Osteocyte (in vitro differentiated cells): ENCODE data around the gene THRB. TPM values are rescaled to one million over a fixed set of nuclear protein-coding genes. Genes with fewer than 3 reads are reported as not detected.
A peak's percentile ranks its signal among the peaks of the same experiment; 100 is the strongest.

Experiments
- DNase-seq: peaks from one replicate; pipeline ENCODE4 v3.0.0; 2021; ENCODE audit warnings: mixed read lengths; ENCODE audit not compliant: unreplicated experiment; ENCODE audit errors: extremely low spot score
- H3K27ac Mint-ChIP-seq: one replicate; pipeline ENCODE4 v1.8.0; 2021; ENCODE audit warnings: mild to moderate bottlenecking, mixed read lengths; ENCODE audit not compliant: unreplicated experiment
- H3K27me3 Mint-ChIP-seq: one replicate; pipeline ENCODE4 v1.8.0; 2021; ENCODE audit warnings: mixed read lengths; ENCODE audit not compliant: unreplicated experiment
- H3K36me3 Mint-ChIP-seq: one replicate; pipeline ENCODE4 v1.8.0; 2021; ENCODE audit warnings: mixed read lengths; ENCODE audit not compliant: unreplicated experiment
- H3K4me1 Mint-ChIP-seq: one replicate; pipeline ENCODE4 v1.8.0; 2021; ENCODE audit warnings: mixed read lengths; ENCODE audit not compliant: unreplicated experiment
- H3K4me3 Mint-ChIP-seq: one replicate; pipeline ENCODE4 v1.8.0; 2021; ENCODE audit warnings: mild to moderate bottlenecking, moderate library complexity, mixed read lengths; ENCODE audit not compliant: unreplicated experiment
- H3K9me3 Mint-ChIP-seq: one replicate; pipeline ENCODE4 v1.8.0; 2021; ENCODE audit warnings: mixed read lengths; ENCODE audit not compliant: unreplicated experiment
- long read RNA-seq: library from polyadenylated mRNA; unstranded; transcript quantifications from one replicate; pipeline ENCODE4 v2.0.0, GENCODE V29; 2021
- total RNA-seq: library from RNA; stranded (reverse); gene quantifications from 2 replicates; pipeline ENCODE4 v1.2.1, GENCODE V29; 2021
- TF ChIP-seq, protein P1 (sequence below): fragments of 200-600 bp; sonication (generic); IDR thresholded peaks from 2 replicates; pipeline ENCODE4 v1.5.0; 2021; ENCODE audit warnings: antibody characterized with exemption, mild to moderate bottlenecking, moderate library complexity

The THRB gene
- total RNA-seq = 3.6 and 4.6 TPM in 2 replicates
- long read RNA-seq, partial matches to known transcripts = 0 of 5 reads
- long read RNA-seq, other reads (novel, unspliced or antisense) = 5 of 5 reads

DNA sequence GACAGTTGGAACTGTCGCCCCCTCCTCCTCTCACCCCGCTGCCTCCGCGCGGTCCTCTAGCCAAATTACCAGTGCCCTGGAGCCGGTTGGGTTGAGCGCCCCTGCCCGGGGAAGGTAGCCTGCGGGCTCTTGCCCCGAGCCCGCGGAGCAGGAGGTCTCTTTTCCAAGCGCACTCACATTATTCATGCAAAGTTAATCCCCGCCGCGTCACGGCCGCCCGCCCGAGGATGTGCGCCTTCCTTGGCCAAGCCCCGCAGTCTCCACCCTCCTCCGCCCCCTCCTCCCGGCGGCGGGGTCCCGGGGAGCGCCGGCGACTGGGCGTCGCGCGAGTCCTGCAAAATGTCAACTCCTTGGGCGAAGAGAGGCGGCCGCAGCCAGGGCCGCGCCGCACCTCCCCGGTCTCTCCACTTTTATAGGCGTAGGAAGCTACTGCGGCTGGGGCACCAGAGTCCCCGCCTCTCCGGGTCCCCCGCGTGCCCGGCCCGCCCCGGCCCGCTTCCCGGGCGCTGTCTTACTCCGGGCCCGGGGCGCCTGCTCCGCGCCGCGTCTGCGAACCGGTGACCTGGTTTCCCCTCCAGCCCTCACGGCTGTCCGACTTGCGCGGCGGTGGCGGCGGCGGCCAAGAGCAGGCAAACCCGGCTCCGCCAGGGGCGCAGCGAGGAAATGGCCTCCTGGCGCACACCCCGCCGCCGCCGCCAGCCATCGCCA is at the start of gene THRB:
THRB (minus strand) TSS at position 233 of the 708 bp plus-strand sequence.
- H3K36me3 Mint-ChIP-seq = peaks cover 4% of the 10 kb centered on the region
- H3K4me3 Mint-ChIP-seq = peak within 1 kb of the TSS; percentile 98
- peak; percentile 90 for DNase-seq
- H3K27me3 Mint-ChIP-seq = peaks cover 15% of the 10 kb centered on the region
- TF ChIP-seq, protein P1, sequence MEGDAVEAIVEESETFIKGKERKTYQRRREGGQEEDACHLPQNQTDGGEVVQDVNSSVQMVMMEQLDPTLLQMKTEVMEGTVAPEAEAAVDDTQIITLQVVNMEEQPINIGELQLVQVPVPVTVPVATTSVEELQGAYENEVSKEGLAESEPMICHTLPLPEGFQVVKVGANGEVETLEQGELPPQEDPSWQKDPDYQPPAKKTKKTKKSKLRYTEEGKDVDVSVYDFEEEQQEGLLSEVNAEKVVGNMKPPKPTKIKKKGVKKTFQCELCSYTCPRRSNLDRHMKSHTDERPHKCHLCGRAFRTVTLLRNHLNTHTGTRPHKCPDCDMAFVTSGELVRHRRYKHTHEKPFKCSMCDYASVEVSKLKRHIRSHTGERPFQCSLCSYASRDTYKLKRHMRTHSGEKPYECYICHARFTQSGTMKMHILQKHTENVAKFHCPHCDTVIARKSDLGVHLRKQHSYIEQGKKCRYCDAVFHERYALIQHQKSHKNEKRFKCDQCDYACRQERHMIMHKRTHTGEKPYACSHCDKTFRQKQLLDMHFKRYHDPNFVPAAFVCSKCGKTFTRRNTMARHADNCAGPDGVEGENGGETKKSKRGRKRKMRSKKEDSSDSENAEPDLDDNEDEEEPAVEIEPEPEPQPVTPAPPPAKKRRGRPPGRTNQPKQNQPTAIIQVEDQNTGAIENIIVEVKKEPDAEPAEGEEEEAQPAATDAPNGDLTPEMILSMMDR = peak; percentile 52
- H3K9me3 Mint-ChIP-seq = no peaks in the 10 kb centered on the region
- H3K4me1 Mint-ChIP-seq = peaks cover 16% of the 10 kb centered on the region
- peak within 1 kb of the TSS; percentile 80 for H3K27ac Mint-ChIP-seq

DNA sequence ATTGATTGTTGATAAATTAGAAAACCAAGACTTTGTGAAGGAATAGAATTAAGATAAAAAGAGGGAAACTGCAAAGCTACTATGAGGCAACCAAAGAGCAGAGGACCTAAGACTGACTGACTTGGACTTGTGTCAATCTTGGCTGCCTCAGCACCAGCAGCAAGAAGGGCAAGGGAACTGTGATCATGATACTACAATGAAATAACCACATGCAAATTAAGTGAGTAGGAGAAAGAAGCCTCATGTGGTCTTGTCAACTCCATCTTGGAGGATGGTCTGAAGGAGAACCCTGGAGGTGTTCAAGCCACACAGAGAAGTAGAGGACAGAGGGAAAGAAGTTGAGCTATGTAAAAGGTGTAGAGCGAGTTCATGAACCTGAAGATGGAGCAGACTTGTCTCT is 47.3 kb upstream of the THRB start:
- TF ChIP-seq, protein P1 = no peak
- no peak overlapping the region for H3K4me3 Mint-ChIP-seq

DNA sequence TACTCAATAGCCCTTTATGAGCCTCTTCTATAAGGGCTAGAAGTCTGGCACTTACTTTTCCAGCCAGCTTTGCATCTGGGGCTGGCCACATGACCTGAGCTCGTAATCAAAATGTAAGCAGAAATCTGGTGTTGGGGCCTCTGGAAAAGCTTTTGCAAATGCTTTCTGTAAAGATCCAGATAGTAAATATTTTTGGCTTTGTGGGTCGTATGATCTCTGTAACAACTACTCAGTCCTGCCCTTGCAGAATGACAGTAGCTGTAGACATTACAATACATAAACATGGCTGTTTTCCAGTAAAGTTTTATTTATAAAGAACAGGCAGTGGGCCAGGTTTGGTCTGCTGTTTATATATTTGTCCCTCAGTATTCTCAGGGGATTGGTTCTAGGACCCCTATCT is 46.2 kb upstream of the THRB start:
- Mint-ChIP-seq H3K27ac (no peak overlapping the region), H3K4me3 (no peak overlapping the region), H3K4me1 (no peaks in the 10 kb centered on the region), H3K36me3 (no peaks in the 10 kb centered on the region), H3K9me3 (no peaks in the 10 kb centered on the region), H3K27me3 (peaks cover 13% of the 10 kb centered on the region)
- no peak for DNase-seq
- TF ChIP-seq, protein P1 = no peak

More for the DNA sequence above, 47.3 kb upstream of the THRB start:
- no peaks in the 10 kb centered on the region for H3K9me3 Mint-ChIP-seq
- no peak overlapping the region for H3K27ac Mint-ChIP-seq
- no peaks in the 10 kb centered on the region for H3K36me3 Mint-ChIP-seq
- DNase-seq = no peak
- no peaks in the 10 kb centered on the region for H3K4me1 Mint-ChIP-seq
- H3K27me3 Mint-ChIP-seq = peaks cover 4% of the 10 kb centered on the region

DNA sequence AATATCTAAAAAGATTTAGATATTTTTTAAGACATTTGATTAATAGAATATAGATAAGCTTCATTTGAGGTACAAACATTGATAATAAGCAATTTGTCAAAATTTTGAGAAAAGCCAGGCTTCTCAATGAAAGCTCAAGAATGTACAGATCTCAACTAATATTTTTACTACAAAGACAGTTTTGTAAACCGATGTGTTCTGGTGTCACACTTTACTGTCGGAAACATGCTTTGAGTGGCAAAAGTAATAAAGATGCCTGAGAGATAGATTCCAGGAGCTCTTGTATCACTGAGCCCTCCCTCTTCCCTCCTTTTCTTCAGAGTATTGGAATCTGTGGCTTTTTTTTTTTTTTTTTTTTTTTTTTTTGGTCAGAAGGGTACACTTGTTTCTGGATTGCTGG is 45.0 kb upstream of the THRB start:
- TF ChIP-seq, protein P1 = no peak

DNA sequence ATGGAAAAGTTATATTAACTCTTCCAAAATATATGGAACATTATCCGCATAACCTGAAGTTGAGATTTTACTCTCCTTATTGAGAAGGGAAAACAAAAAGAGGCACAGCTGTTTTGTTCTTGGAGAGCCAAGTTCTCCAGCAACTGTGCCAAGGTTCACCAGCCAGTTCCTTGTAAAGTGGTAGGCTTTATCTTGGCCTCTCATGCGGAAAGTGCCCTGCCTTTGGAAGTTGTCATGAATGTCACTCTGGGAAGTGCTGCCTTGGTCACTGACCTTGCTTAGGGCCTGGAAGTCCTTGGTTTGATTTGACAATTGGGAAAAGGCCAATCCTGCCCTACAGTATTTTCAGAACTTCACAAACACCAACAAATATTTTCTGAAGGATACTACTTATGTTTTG is 44.2 kb upstream of the THRB start:
- TF ChIP-seq, protein P1 = no peak

More for the DNA sequence above, 45.0 kb upstream of the THRB start:
- Mint-ChIP-seq H3K36me3 (no peaks in the 10 kb centered on the region), H3K27me3 (peaks cover 13% of the 10 kb centered on the region), H3K4me1 (no peaks in the 10 kb centered on the region), H3K9me3 (no peaks in the 10 kb centered on the region), H3K27ac (no peak overlapping the region), H3K4me3 (no peak overlapping the region)
- no peak for DNase-seq

More for the DNA sequence above, 44.2 kb upstream of the THRB start:
- H3K4me3 Mint-ChIP-seq = no peak overlapping the region
- no peak overlapping the region for H3K27ac Mint-ChIP-seq
- H3K36me3 Mint-ChIP-seq = no peaks in the 10 kb centered on the region
- no peak for DNase-seq
- H3K4me1 Mint-ChIP-seq = no peaks in the 10 kb centered on the region
- H3K27me3 Mint-ChIP-seq = peaks cover 13% of the 10 kb centered on the region
- no peaks in the 10 kb centered on the region for H3K9me3 Mint-ChIP-seq
